ENCODE measurements around the gene ARHGAP25.

ARHGAP25 gene

DNA sequence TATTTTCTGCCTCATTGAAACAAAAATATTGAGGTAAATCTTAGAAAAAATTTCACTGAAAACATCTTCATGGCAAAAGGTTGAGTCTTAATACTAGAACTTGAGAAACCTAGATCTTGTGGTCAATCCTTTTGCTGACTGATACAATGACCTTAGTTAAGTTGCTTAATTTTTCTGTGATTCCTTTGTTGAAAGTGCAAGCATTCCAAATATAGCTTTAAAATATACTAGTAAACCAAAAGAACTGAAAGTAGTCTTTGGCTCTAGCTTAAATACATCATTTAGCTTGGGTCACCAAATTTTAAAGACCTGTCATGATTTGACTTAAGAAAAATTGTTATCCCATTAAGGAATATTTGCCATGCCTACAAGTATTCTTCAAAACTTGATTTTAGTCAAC, 119.9 kb downstream of the ARHGAP25 start:
- TF ChIP-seq, protein P1, sequence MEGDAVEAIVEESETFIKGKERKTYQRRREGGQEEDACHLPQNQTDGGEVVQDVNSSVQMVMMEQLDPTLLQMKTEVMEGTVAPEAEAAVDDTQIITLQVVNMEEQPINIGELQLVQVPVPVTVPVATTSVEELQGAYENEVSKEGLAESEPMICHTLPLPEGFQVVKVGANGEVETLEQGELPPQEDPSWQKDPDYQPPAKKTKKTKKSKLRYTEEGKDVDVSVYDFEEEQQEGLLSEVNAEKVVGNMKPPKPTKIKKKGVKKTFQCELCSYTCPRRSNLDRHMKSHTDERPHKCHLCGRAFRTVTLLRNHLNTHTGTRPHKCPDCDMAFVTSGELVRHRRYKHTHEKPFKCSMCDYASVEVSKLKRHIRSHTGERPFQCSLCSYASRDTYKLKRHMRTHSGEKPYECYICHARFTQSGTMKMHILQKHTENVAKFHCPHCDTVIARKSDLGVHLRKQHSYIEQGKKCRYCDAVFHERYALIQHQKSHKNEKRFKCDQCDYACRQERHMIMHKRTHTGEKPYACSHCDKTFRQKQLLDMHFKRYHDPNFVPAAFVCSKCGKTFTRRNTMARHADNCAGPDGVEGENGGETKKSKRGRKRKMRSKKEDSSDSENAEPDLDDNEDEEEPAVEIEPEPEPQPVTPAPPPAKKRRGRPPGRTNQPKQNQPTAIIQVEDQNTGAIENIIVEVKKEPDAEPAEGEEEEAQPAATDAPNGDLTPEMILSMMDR (IDR thresholded peaks at IDR 0.05) = no peak
- no peak overlapping the region for H3K4me3 ChIP-seq (ENCODE audit: low read depth, low read length)
- no peak overlapping the region for H2AFZ ChIP-seq
- no peaks in the 10 kb centered on the region for H3K79me2 ChIP-seq
- no peaks in the 10 kb centered on the region for H3K36me3 ChIP-seq (ENCODE audit: control insufficient read depth, insufficient read depth, low read length)
- H3K27ac ChIP-seq = no peak overlapping the region
- no peak overlapping the region for H3K4me2 ChIP-seq (ENCODE audit: low read length)
- H3K9ac ChIP-seq = no peak overlapping the region
- H3K27me3 ChIP-seq (ENCODE audit: control insufficient read depth, insufficient read depth, low read length) = no peaks in the 10 kb centered on the region
- no peaks in the 10 kb centered on the region for H3K4me1 ChIP-seq
- no peaks in the 10 kb centered on the region for H3K9me3 ChIP-seq (ENCODE audit: control insufficient read depth, low read length)

DNA sequence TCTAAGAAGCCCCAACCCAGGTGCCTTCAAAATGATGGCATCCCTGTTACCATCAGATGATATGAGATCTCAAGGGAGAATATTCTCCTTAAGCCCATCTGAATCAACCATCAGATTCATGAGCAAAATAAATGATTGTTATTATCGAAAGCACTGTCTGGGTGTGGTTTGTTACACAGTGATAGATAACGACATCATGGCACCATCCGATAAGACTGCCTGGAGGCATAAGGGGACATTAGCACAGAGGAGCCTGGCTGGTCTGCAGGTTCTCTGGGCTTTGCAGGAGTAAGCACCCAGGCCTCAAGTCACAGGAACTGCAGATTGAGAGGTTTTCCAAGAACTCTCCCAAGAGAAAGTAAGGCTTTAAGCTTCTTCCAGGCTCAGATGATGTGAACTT, 120.9 kb downstream of the ARHGAP25 start:
- Histone ChIP-seq H3K27me3 (ENCODE audit: control insufficient read depth, insufficient read depth, low read length) (no peaks in the 10 kb centered on the region), H2AFZ (no peak overlapping the region), H3K4me1 (no peaks in the 10 kb centered on the region), H3K4me2 (ENCODE audit: low read length) (no peak overlapping the region), H3K36me3 (ENCODE audit: control insufficient read depth, insufficient read depth, low read length) (no peaks in the 10 kb centered on the region), H3K9ac (no peak overlapping the region), H3K27ac (no peak overlapping the region), H3K4me3 (ENCODE audit: low read depth, low read length) (no peak overlapping the region), H3K79me2 (no peaks in the 10 kb centered on the region), H3K9me3 (ENCODE audit: control insufficient read depth, low read length) (no peaks in the 10 kb centered on the region)
- TF ChIP-seq, protein P1 (IDR thresholded peaks at IDR 0.05) = no peak

DNA sequence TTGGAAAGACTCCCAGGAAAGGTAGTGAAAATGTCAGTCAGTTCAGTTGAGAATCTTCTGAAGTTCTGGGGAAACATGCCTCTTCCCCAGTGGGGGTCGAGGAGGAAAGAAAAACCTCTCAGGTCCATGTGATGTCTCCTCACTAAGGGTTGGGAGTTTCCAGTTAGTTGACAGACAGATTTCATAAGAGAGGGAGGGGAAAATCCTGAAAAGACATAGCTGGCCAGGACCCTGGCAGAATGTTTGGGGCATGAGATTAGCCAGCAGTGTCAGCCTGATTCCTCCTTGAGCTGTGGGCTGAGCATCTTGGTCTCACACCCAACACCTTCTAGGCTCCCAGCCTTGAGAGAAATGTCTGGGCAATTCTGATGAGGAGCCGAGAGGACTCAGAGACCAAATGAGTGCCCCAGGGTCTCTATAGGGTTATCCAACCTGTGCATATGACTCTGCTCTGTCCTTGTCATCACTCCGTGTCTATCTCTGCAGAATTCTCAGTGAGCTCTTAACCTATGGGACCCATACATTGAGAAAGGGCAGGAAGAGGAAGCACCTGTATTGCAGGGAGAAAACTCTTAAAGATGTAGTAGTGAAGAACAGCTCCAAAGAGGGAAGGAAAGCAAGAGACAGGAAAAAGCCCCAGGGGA, 122.7 kb downstream of the ARHGAP25 start:
- Histone ChIP-seq H3K9ac (no peak overlapping the region), H3K27ac (no peak overlapping the region), H3K9me3 (ENCODE audit: control insufficient read depth, low read length) (no peaks in the 10 kb centered on the region), H3K27me3 (ENCODE audit: control insufficient read depth, insufficient read depth, low read length) (no peaks in the 10 kb centered on the region), H3K4me1 (no peaks in the 10 kb centered on the region), H3K36me3 (ENCODE audit: control insufficient read depth, insufficient read depth, low read length) (no peaks in the 10 kb centered on the region), H3K79me2 (no peaks in the 10 kb centered on the region), H2AFZ (no peak overlapping the region), H3K4me2 (ENCODE audit: low read length) (no peak overlapping the region), H3K4me3 (ENCODE audit: low read depth, low read length) (no peak overlapping the region)
- TF ChIP-seq, protein P1 (IDR thresholded peaks at IDR 0.05) = no peak

DNA sequence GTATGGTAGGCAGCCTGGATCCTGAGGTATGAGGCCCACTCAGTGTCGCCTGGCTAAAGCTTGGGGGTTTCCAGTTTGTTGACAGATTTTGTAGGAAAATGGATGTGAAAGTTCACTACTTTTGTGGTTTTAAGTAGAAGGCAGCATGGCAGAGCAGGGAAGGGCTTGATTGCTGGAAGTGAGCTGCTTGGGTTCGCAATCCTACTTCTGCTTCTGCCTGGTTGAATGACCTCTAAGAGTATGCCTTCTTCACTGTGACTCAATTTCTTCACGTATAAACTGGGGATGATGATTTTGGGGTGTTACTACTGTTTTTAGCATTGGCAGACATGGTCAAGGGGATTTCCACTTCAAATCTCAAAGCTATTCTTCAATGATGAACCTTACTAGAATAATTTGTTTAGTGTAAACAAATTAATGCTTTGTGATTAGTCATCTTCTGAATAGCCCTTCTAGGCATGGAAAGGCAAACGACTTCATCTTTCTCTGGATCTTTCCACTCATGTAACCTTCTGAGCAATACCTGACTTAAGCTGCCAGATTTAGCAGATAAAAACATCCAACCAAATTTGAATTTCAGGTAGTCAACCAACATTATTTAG, 123.3 kb downstream of the ARHGAP25 start:
- Histone ChIP-seq H3K27me3 (ENCODE audit: control insufficient read depth, insufficient read depth, low read length) (no peaks in the 10 kb centered on the region), H3K4me2 (ENCODE audit: low read length) (no peak overlapping the region), H3K79me2 (no peaks in the 10 kb centered on the region), H3K9ac (no peak overlapping the region), H3K36me3 (ENCODE audit: control insufficient read depth, insufficient read depth, low read length) (no peaks in the 10 kb centered on the region), H3K27ac (no peak overlapping the region), H3K4me1 (no peaks in the 10 kb centered on the region), H3K4me3 (ENCODE audit: low read depth, low read length) (no peak overlapping the region), H3K9me3 (ENCODE audit: control insufficient read depth, low read length) (no peaks in the 10 kb centered on the region), H2AFZ (no peak overlapping the region)
- TF ChIP-seq, protein P1 (IDR thresholded peaks at IDR 0.05) = no peak

DNA sequence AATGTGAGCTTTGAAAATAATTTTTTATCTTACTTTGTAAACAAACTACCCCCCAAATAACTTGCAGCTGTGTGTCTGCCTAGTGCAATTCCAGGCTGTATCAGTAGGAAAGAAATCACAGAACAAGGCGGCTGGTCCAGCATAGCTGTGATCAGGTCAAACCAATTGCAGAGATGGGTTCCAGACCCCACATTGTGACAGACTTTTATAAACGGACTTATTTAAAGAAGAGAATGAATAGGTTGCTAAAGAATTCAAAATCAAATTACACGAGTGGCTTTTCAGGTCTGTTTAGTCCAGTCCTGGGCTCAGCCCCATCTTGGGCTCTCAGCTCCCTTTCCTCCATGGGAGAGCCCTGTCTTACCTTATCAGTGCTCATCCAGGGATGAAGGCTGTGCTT, 125.5 kb downstream of the ARHGAP25 start:
- H3K9me3 ChIP-seq (ENCODE audit: control insufficient read depth, low read length) = no peaks in the 10 kb centered on the region
- H3K4me2 ChIP-seq (ENCODE audit: low read length) = no peak overlapping the region
- no peak overlapping the region for H2AFZ ChIP-seq
- H3K4me1 ChIP-seq = no peaks in the 10 kb centered on the region
- no peak overlapping the region for H3K9ac ChIP-seq
- H3K36me3 ChIP-seq (ENCODE audit: control insufficient read depth, insufficient read depth, low read length) = no peaks in the 10 kb centered on the region
- H3K4me3 ChIP-seq (ENCODE audit: low read depth, low read length) = no peak overlapping the region
- no peaks in the 10 kb centered on the region for H3K27me3 ChIP-seq (ENCODE audit: control insufficient read depth, insufficient read depth, low read length)
- no peak overlapping the region for H3K27ac ChIP-seq
- no peaks in the 10 kb centered on the region for H3K79me2 ChIP-seq
- TF ChIP-seq, protein P1 (IDR thresholded peaks at IDR 0.05) = no peak
